H1 (cell line): ENCODE results near the gene CACNA1D. TPM values are rescaled to one million over a fixed set of nuclear protein-coding genes. Genes with fewer than 3 reads are reported as not detected.

Source experiments
- EP300 ChIP-seq, 2 experiments: IDR thresholded peaks; 1 replicate in 1 of 2; 2 replicates in 1 of 2; pipeline ENCODE4 v1.6.1; 2011 to 2012; ENCODE audit warnings: low read depth in 2 of 2, low read length in 2 of 2, mild to moderate bottlenecking in 2 of 2, borderline replicate concordance in 1 of 2, inconsistent platforms in 1 of 2, moderate library complexity in 1 of 2
- TEAD4 ChIP-seq: IDR thresholded peaks from 2 replicates; pipeline ENCODE4 v1.6.1; 2012; ENCODE audit warnings: low read depth, low read length, inconsistent platforms, mixed read lengths
- polyA plus RNA-seq, 7 experiments: library from polyadenylated mRNA; depleted of rRNA in 3 of 7; stranded (reverse) in 5 of 7; unstranded in 2 of 7; fragments of >200 nt in 5 of 7; fragments of 200-250 nt in 2 of 7; gene quantifications; 1 replicate in 5 of 7; 2 replicates in 1 of 7; 4 replicates in 1 of 7; pipeline versions ENCODE4 v1.2.1 to v1.2.3, GENCODE V29; 2011 to 2013; ENCODE audit warnings: missing spikeins in 2 of 7, mixed read lengths in 2 of 7
- total RNA-seq: library from RNA; stranded (reverse); fragmentation: NEBNext Ultra II Directional; extraction: Animal tissue kit (Norgen Biotek cat#: 25700); gene quantifications from 2 replicates; pipeline ENCODE4 v1.2.1, GENCODE V29; 2021

Gene CACNA1D
- total and polyA plus RNA-seq, 2 of the 8 experiments (the other 6 are each of a cell fraction or from before 2014, with no cell fraction given), result 2.0 to 2.9 TPM

- TF ChIP-seq EP300 (IDR thresholded peaks at IDR 0.05; ENCODE audit: borderline replicate concordance in 1 of 2, low read depth in 2 of 2, low read length in 2 of 2) (no peak), TEAD4 (no peak)
Observed at GRCh38 chr3:53795176-53795575, 300.8 kb downstream of the CACNA1D start (continued).
